ENCODE results near the gene C13orf46.

The C13orf46 gene

GRCh38 chr13:113975416-113975815 is 1.5 kb upstream of the C13orf46 start:
- in situ Hi-C loops (cut with MboI; ENCODE audit: low sequenced_read_pairs, unreplicated experiment) = no loop called here
- DNase-seq (ENCODE audit: low spot score) = no peak
- no peak for TF ChIP-seq CTCF (IDR thresholded peaks at IDR 0.05; ENCODE audit: borderline replicate concordance, control extremely low read depth, extremely low read depth, insufficient read depth, missing control alignments)

- no peak for TF ChIP-seq CTCF (IDR thresholded peaks at IDR 0.05; ENCODE audit: borderline replicate concordance, control extremely low read depth, extremely low read depth, insufficient read depth, missing control alignments)
- in situ Hi-C loops (cut with MboI; ENCODE audit: low sequenced_read_pairs, unreplicated experiment) = no loop called here
- no peak for DNase-seq (ENCODE audit: low spot score)
Observed at GRCh38 chr13:113974304-113975281, 717 bp upstream of the C13orf46 start.

GRCh38 chr13:113972451-113973217 is 1.2 kb downstream of the C13orf46 start:
- in situ Hi-C loops (cut with MboI; ENCODE audit: low sequenced_read_pairs, unreplicated experiment) = no loop called here
- no peak for TF ChIP-seq CTCF (IDR thresholded peaks at IDR 0.05; ENCODE audit: borderline replicate concordance, control extremely low read depth, extremely low read depth, insufficient read depth, missing control alignments)
- no peak for DNase-seq (ENCODE audit: low spot score)

GRCh38 chr13:113971471-113972231 is 2.2 kb downstream of the C13orf46 start:
- DNase-seq (ENCODE audit: low spot score) = no peak
- in situ Hi-C loops (cut with MboI; ENCODE audit: low sequenced_read_pairs, unreplicated experiment) = no loop called here
- TF ChIP-seq CTCF (IDR thresholded peaks at IDR 0.05; ENCODE audit: borderline replicate concordance, control extremely low read depth, extremely low read depth, insufficient read depth, missing control alignments) = no peak

GRCh38 chr13:113970810-113971470 is 2.9 kb downstream of the C13orf46 start:
- in situ Hi-C loops (cut with MboI; ENCODE audit: low sequenced_read_pairs, unreplicated experiment) = no loop called here
- no peak for TF ChIP-seq CTCF (IDR thresholded peaks at IDR 0.05; ENCODE audit: borderline replicate concordance, control extremely low read depth, extremely low read depth, insufficient read depth, missing control alignments)
- no peak for DNase-seq (ENCODE audit: low spot score)

Measured in GM13976 (cell line).